BJ (cell line): ENCODE results near the gene FAM209B. TPM values are rescaled to one million over a fixed set of nuclear protein-coding genes. Genes with fewer than 3 reads are reported as not detected.

Experiments
- CTCF ChIA-PET: fragments of 350-600 bp; formaldehyde crosslinking; extraction: SDS; loops from one replicate; lab custom pipeline; 2021; ENCODE audit warnings: antibody characterized with exemption, inconsistent platforms; lab: Yijun Ruan, JAX
- POLR2A ChIA-PET: fragments of 300-600 bp; sonication (Branson Sonifier 250); formaldehyde crosslinking; extraction: SDS; loops from one replicate; lab custom pipeline; 2021; ENCODE audit warnings: antibody characterized with exemption; lab: Charles Lee
- DNase-seq: peaks from one replicate; pipeline ENCODE4 v3.0.0-alpha.2; 2011; ENCODE audit warnings: low read depth
- H3K27me3 ChIP-seq: 2 replicates; pipeline ENCODE4 v1.6.0; 2011; ENCODE audit warnings: low read length; ENCODE audit not compliant: control insufficient read depth, insufficient read depth
- H3K36me3 ChIP-seq: 2 replicates; pipeline ENCODE4 v1.5.1; 2011; ENCODE audit warnings: low read length; ENCODE audit not compliant: control insufficient read depth, insufficient read depth
- H3K4me3 ChIP-seq: 2 replicates; pipeline ENCODE4 v1.5.1; 2011; ENCODE audit warnings: low read depth, mild to moderate bottlenecking, control low read depth, low read length
- CTCF ChIP-seq: IDR thresholded peaks from 2 replicates; pipeline ENCODE4 v1.5.1; 2011; ENCODE audit warnings: low read depth, mild to moderate bottlenecking, control low read depth, inconsistent platforms, low read length, moderate library complexity; ENCODE audit not compliant: insufficient read depth
- polyA plus RNA-seq: library from polyadenylated mRNA; depleted of rRNA; stranded (reverse); fragments of >200 nt; gene quantifications from 2 replicates; pipeline ENCODE4 v1.2.3, GENCODE V29; 2011; rRNA removed

Gene FAM209B
- polyA plus RNA-seq, 1 experiment, result not detected

GRCh38 chr20:56582542-56582941 lies 49.5 kb downstream of the FAM209B start:
- no peak for TF ChIP-seq CTCF
- Histone ChIP-seq H3K27me3 (peaks cover 3% of the 10 kb centered on the region), H3K4me3 (no peak overlapping the region), H3K36me3 (no peaks in the 10 kb centered on the region)
- POLR2A ChIA-PET, result no interaction called here
- DNase-seq, result no peak
- CTCF ChIA-PET, result no interaction called here

- CTCF ChIA-PET, result no interaction called here
- no peak overlapping the region for H3K4me3 ChIP-seq
- H3K36me3 ChIP-seq, result no peaks in the 10 kb centered on the region
- no peak for TF ChIP-seq CTCF
- DNase-seq, result no peak
- peaks cover 1% of the 10 kb centered on the region for H3K27me3 ChIP-seq
- POLR2A ChIA-PET, result no interaction called here
These were observed 51.9 kb downstream of the FAM209B start for GRCh38 chr20:56584916-56585315.

Other genes starting within 250 kb of the FAM209B start
- gene FAM210B, start 174.3 kb upstream of the FAM209B start, polyA plus RNA-seq, result 40.7 and 50.5 TPM in 2 replicates
- gene AURKA, start 141.0 kb upstream of the FAM209B start, polyA plus RNA-seq, result 40.4 and 46.4 TPM in 2 replicates
- gene CSTF1, start 140.6 kb upstream of the FAM209B start, polyA plus RNA-seq, result 59.5 and 70.9 TPM in 2 replicates
- 0.50 and 0.63 TPM in 2 replicates for gene CASS4, start 121.0 kb upstream of the FAM209B start, polyA plus RNA-seq
- 126 and 145 TPM in 2 replicates for gene RTF2, start 64.6 kb upstream of the FAM209B start, polyA plus RNA-seq
- gene FAM209A, start 8.5 kb upstream of the FAM209B start, polyA plus RNA-seq, result 0.09 and 0.11 TPM in 2 replicates
- gene TFAP2C, start 96.1 kb downstream of the FAM209B start, polyA plus RNA-seq, result 3.9 and 4.4 TPM in 2 replicates